ENCODE results near the gene TMC1. TPM values are rescaled to one million over a fixed set of nuclear protein-coding genes. Genes with fewer than 3 reads are reported as not detected.

TMC1 gene
- total RNA-seq, 1 experiment from 2014 or later: 0.36 TPM

DNA sequence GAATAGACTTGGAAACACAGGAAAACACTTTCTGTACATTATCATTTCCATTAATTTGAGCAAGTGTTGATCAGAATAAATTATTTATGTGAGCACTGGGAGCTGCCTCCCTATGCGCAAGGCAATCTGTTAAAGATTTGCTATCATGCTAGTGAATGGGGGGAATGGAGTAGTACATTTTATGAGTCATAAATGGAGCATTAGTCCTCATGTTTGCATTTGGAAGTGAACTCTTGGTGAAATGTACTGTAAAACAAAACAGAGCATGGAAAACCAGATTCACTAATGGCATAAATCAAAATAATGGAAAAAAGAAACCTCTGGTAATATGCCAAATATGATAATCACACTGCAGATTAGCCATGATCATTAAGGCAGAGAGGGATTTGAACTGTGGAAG, 40.5 kb upstream of the TMC1 start:
- Histone ChIP-seq H3K9me3 (ENCODE audit: control insufficient read depth, insufficient read depth, low read depth, low read length) (no peaks in the 10 kb centered on the region), H3K27me3 (ENCODE audit: control insufficient read depth, insufficient read depth, low read length) (no peaks in the 10 kb centered on the region), H3K27ac (ENCODE audit: low read length) (no peak overlapping the region), H3K4me1 (ENCODE audit: control insufficient read depth, insufficient read depth, low read length) (peaks cover 25% of the 10 kb centered on the region), H3K36me3 (ENCODE audit: control insufficient read depth, insufficient read depth, low read length) (no peaks in the 10 kb centered on the region), H3K4me3 (ENCODE audit: low read depth in 2 of 2, low read length in 2 of 2) (no peak overlapping the region)
- in situ Hi-C loops (cut with HindIII; ENCODE audit: low pct_unique_long_range_greater_than_20kb, low sequenced_read_pairs) (no loop called here), intact Hi-C loops (cut with micrococcal nuclease; ENCODE audit: unreplicated experiment) (no loop called here)
- BruUV-seq (replicated peaks): no TSS peak
- ATAC-seq: no peak
- CTCF ChIA-PET: no interaction called here
- no peak for DNase-seq (ENCODE audit: low read depth, low spot score)
- POLR2A ChIA-PET: no interaction called here
- TF ChIP-seq SIN3A (IDR thresholded peaks at IDR 0.05; ENCODE audit: borderline replicate concordance, insufficient read depth, low read depth, low read length) (no peak), POLR2AphosphoS5 (IDR thresholded peaks at IDR 0.05; ENCODE audit: low read depth, low read length) (no peak), TCF7L2 (IDR thresholded peaks at IDR 0.05; ENCODE audit: low read depth, low read length) (no peak)
- TF ChIP-seq, protein P1, sequence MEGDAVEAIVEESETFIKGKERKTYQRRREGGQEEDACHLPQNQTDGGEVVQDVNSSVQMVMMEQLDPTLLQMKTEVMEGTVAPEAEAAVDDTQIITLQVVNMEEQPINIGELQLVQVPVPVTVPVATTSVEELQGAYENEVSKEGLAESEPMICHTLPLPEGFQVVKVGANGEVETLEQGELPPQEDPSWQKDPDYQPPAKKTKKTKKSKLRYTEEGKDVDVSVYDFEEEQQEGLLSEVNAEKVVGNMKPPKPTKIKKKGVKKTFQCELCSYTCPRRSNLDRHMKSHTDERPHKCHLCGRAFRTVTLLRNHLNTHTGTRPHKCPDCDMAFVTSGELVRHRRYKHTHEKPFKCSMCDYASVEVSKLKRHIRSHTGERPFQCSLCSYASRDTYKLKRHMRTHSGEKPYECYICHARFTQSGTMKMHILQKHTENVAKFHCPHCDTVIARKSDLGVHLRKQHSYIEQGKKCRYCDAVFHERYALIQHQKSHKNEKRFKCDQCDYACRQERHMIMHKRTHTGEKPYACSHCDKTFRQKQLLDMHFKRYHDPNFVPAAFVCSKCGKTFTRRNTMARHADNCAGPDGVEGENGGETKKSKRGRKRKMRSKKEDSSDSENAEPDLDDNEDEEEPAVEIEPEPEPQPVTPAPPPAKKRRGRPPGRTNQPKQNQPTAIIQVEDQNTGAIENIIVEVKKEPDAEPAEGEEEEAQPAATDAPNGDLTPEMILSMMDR (IDR thresholded peaks at IDR 0.05): no peak
- TF ChIP-seq, protein P2, sequence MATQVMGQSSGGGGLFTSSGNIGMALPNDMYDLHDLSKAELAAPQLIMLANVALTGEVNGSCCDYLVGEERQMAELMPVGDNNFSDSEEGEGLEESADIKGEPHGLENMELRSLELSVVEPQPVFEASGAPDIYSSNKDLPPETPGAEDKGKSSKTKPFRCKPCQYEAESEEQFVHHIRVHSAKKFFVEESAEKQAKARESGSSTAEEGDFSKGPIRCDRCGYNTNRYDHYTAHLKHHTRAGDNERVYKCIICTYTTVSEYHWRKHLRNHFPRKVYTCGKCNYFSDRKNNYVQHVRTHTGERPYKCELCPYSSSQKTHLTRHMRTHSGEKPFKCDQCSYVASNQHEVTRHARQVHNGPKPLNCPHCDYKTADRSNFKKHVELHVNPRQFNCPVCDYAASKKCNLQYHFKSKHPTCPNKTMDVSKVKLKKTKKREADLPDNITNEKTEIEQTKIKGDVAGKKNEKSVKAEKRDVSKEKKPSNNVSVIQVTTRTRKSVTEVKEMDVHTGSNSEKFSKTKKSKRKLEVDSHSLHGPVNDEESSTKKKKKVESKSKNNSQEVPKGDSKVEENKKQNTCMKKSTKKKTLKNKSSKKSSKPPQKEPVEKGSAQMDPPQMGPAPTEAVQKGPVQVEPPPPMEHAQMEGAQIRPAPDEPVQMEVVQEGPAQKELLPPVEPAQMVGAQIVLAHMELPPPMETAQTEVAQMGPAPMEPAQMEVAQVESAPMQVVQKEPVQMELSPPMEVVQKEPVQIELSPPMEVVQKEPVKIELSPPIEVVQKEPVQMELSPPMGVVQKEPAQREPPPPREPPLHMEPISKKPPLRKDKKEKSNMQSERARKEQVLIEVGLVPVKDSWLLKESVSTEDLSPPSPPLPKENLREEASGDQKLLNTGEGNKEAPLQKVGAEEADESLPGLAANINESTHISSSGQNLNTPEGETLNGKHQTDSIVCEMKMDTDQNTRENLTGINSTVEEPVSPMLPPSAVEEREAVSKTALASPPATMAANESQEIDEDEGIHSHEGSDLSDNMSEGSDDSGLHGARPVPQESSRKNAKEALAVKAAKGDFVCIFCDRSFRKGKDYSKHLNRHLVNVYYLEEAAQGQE (IDR thresholded peaks at IDR 0.05; ENCODE audit: insufficient read depth in 1 of 2, low read depth in 2 of 2, low read length in 1 of 2): no peak

DNA sequence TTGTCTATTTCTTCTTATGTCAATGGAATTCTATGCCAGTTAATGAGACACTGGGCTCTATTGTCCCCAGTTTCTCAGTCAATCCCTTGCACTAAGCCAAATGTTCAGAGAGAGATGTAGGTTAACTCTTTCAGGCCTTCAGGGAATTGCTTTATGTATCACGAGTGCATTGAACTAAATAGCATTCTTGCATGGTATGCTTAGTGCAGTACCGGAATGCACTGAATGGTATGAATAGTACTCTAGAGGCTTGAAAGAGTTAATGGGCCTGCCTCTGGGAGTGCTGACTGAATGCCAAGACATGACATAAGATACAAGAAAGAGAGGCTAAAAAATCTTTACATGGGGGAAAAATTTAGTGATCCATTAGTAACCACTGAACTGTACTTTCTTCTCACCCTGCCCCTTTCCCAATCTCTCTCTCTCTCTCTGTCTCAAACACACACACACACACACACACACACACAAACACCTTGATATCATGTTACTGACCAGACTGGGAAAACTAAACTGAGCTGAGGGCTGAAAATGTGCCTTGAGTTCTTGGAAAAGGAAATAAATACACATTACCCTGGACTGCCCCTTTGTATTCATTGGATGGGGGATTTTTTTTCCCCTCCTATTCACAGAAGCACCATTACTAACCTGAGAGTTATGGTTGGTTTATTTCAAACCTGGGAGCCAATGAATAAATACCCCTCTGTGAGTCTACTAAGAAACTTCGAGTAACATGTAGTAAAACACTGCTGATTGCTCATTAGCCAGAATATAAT, 35.4 kb upstream of the TMC1 start:
- CTCF ChIA-PET: no interaction called here
- ATAC-seq (no peak), DNase-seq (ENCODE audit: low read depth, low spot score) (no peak)
- no TSS peak for BruUV-seq (replicated peaks)
- H3K4me3 ChIP-seq (ENCODE audit: low read depth in 2 of 2, low read length in 2 of 2): no peak overlapping the region
- TF ChIP-seq POLR2AphosphoS5 (IDR thresholded peaks at IDR 0.05; ENCODE audit: low read depth, low read length) (no peak), TCF7L2 (IDR thresholded peaks at IDR 0.05; ENCODE audit: low read depth, low read length) (no peak), SIN3A (IDR thresholded peaks at IDR 0.05; ENCODE audit: borderline replicate concordance, insufficient read depth, low read depth, low read length) (no peak)
- TF ChIP-seq, protein P1 (IDR thresholded peaks at IDR 0.05): no peak
- TF ChIP-seq, protein P2 (IDR thresholded peaks at IDR 0.05; ENCODE audit: insufficient read depth in 1 of 2, low read depth in 2 of 2, low read length in 1 of 2): no peak
- H3K9me3 ChIP-seq (ENCODE audit: control insufficient read depth, insufficient read depth, low read depth, low read length): no peaks in the 10 kb centered on the region
- H3K27ac ChIP-seq (ENCODE audit: low read length): peak overlapping the region; percentile 48; the same call in 1 of the 2 replicates
- intact Hi-C loops (cut with micrococcal nuclease; ENCODE audit: unreplicated experiment) (no loop called here), in situ Hi-C loops (cut with HindIII; ENCODE audit: low pct_unique_long_range_greater_than_20kb, low sequenced_read_pairs) (no loop called here)
- no peaks in the 10 kb centered on the region for H3K27me3 ChIP-seq (ENCODE audit: control insufficient read depth, insufficient read depth, low read length)
- no peaks in the 10 kb centered on the region for H3K36me3 ChIP-seq (ENCODE audit: control insufficient read depth, insufficient read depth, low read length)
- H3K4me1 ChIP-seq (ENCODE audit: control insufficient read depth, insufficient read depth, low read length): peaks cover 4% of the 10 kb centered on the region; the same call in 1 of the 2 replicates
- POLR2A ChIA-PET: interaction anchor here (0.7 kb wide), 1 partner anchor 121 kb away, joined by 4 read pairs; the partner anchor contains the start of gene ZFAND5

Measured in Panc1 (cell line).